ENCODE data around the gene NF1.

DNA sequence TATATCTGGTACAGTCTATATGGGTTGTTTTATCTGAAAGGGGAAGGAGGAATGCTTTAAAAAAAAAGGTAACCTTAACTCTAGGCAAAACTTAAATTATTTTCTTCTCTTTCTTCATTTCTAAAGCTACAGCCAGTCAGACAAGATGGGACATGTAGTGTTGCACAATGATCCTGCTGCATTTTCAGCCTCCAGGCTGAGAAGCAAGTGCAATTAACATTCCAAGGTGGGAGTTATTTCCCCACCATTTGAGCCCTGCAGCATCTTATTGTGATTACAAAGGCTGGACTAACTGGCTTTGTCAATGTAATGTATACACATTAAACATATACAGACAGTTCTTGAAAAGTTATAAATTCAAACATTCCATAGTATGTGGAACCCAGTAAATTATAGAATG is 22.6 kb upstream of the NF1 start:
- no peak for TF ChIP-seq POLR2AphosphoS5 (IDR thresholded peaks at IDR 0.05)
- TF ChIP-seq, protein P1, sequence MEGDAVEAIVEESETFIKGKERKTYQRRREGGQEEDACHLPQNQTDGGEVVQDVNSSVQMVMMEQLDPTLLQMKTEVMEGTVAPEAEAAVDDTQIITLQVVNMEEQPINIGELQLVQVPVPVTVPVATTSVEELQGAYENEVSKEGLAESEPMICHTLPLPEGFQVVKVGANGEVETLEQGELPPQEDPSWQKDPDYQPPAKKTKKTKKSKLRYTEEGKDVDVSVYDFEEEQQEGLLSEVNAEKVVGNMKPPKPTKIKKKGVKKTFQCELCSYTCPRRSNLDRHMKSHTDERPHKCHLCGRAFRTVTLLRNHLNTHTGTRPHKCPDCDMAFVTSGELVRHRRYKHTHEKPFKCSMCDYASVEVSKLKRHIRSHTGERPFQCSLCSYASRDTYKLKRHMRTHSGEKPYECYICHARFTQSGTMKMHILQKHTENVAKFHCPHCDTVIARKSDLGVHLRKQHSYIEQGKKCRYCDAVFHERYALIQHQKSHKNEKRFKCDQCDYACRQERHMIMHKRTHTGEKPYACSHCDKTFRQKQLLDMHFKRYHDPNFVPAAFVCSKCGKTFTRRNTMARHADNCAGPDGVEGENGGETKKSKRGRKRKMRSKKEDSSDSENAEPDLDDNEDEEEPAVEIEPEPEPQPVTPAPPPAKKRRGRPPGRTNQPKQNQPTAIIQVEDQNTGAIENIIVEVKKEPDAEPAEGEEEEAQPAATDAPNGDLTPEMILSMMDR (IDR thresholded peaks at IDR 0.05) = no peak
- TF ChIP-seq EP300 (IDR thresholded peaks at IDR 0.05) = no peak

All from gastroesophageal sphincter (tissue), 3 donors.